Astrocyte of the hippocampus (primary cell): ENCODE data around the gene SCAANT1.
A peak's percentile ranks its signal among the peaks of the same experiment; 100 is the strongest.

ENCODE experiments used
- DNase-seq: peaks from one replicate; pipeline ENCODE4 v3.0.0; 2011; ENCODE audit warnings: low read depth, low spot score

Gene SCAANT1

DNA sequence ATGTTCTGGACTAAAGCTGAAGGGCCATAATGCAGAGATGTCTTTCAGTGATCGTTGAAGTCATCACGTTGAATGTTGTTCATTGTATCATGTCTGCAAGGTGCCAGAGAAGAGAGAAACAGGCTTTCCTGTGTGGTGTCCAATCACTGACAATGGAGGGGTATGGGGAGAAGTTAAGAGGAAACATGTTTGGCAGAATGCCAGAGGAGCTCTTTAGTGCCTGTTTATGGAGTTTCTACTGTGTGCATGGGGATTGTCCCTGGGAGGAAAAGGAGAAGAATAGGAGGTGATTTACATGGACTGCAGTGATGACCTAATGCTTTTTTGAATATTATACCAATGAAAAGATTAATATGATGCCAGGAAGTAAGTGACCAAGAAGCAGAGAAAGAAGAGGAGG, 11.7 kb downstream of the SCAANT1 start:
- DNase-seq = no peak

- no peak for DNase-seq
Measured at GRCh38 chr3:63900010-63900409, 12.2 kb downstream of the SCAANT1 start.

- no peak for DNase-seq
Measured at GRCh38 chr3:63896332-63897030, 15.7 kb downstream of the SCAANT1 start.

DNA sequence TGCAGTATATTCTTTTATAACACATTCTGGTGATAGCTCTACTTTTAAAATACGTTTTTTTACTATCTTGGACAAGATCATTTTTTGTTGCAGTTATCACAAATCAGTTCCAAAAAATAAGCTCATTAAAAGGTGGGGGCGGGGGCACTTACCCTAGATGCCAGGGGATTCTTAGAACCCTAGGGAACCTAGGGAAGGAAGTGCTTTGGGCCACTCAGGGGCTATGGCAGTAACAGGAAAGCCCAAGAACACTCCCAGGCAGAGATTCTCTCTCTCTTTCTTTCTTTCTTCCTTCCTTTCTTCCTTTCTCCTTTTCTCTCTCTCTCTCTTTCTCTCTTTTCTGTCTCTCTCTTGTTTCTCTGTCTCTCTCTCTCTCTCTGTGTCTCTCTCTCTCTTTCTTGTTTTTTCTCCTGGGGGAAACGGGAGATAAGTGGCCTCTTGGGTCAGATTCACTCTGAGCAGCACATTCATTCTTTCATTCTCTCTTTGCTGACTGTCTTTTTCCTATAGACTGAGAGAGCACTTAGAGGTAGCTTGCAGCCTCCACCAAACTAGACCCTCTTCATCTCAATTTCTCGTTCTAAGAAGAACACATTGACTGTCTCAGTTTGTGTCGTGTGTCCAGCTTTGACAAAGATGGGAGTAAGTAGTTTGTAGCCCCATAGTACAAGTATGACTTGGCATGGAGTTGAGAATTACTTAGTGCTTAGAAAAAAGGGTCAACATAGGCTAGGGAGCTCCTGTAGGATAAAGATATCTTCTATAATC, 16.6 kb downstream of the SCAANT1 start:
- DNase-seq = no peak

GRCh38 chr3:63892773-63893352, 19.3 kb downstream of the SCAANT1 start:
- DNase-seq = no peak

DNA sequence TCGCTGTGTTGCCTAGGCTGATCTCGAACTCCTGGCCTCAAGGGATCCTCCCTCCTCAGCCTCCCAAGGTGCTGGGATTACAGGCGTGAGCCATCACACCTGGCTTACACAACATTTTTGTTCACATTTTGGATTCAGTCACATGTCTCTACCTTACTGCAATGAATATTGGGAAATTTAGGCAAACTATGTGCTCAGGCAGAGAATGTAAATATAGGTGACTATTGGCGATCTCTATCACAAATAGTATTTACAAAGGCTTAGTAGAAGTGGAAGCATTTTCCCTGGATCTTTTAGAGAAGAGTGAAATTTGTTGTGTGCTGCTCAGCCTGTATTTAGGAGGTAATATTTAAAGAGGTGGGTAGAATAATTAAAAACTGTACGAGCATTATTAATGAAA, 20.7 kb downstream of the SCAANT1 start:
- DNase-seq = no peak

DNA sequence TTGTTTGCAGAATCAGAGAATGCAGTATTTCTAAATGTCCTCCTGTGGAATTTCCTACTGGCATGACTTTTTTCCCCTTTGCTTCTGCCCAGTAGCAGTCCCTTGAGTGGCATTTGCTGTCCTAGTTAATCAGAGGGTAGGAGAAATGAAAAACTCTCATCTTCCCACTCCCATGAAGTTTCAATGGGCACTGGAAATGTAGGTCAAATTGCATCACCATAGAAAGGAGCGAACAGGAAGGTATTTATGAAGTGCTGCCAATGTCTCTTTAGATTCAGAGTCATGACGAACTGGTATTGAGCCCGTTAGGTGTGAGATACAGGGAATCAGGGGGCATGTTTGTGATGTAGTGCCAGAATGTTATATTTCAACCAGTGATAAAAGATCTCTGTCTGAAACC, 25.3 kb downstream of the SCAANT1 start:
- DNase-seq = no peak

- DNase-seq = no peak
Measured at GRCh38 chr3:63880653-63881052, 31.5 kb downstream of the SCAANT1 start.

DNA sequence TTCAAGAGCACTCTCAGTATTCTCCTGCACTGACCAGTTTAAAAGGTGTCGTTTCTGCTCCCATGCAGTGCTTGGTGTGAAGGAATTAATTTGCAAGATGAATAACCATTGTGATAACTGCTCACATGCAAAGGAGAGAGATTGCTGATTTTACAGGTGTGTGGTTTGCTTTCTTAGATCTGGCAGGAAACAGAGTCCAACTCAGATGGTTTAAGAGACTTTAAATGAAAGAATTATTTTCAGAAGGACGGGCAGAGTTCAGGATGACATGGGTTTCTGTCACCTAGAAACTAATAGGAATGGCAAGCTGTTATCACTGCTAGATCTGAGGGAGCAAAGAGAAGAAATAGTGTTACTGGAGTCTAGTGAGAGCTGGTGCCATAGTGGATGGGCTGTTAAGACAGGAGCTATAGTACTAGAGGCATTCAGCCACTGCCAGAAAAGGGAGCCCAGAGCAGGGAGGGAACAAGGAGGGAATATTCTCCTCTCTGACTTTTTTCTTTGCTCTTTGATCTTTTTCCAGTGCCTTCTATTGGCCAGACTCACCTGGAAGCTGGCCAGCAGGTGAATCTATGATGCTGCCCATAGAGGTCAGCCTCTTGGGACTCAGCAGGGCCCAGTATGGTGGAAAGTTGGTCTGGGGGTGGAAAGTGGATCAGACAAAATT, 33.7 kb downstream of the SCAANT1 start:
- DNase-seq = no peak

DNA sequence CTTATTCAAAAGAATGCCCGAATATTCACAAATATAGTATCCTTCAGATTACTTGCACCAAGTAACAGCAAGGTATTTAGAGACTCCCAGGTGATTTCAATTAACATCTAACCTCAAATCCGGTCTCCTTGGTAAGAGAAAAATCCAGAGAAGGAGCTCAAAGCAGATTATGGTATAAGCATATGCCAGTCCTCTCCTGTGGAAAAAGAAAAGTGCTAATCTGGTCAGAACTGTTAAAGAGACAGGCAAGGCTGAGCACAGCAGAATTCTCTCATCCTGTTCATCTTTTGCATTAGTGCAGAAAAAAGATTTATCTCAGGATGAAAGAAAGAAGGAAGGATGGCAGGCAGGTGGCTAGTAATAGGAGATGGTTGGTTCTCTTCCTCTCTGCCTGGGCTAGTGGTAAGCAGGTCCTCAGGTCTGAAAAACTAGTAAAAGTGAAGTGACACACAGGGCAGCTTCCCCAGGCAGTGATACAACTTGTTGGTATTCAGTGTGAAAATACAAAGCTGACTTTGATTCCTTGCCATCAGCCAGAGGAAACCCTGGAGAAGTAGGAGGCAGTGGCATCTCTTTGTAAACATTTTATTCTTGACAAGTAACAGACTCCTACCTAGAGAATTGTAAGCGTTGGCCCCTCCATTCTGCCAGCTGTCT, 34.3 kb downstream of the SCAANT1 start:
- DNase-seq = peak; percentile 66

DNA sequence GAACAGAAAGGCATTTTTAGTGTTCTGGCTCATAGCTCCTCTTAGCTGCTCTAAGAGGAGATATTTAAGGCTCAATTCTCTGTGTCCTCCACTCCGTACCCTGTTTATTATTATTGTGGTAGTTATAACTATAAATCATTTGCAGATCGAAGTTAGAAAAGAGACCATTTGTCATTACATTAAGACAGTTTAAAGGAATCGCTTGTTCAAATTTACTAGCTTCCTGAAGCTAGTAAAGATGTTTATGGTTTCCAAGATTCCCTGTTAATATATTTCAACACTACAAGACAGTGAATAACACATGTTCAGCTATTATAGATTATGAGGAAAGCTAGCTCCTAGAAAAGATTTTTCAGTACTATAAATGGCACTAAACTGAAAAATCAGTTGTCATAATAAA, 35.9 kb downstream of the SCAANT1 start:
- DNase-seq = no peak

DNA sequence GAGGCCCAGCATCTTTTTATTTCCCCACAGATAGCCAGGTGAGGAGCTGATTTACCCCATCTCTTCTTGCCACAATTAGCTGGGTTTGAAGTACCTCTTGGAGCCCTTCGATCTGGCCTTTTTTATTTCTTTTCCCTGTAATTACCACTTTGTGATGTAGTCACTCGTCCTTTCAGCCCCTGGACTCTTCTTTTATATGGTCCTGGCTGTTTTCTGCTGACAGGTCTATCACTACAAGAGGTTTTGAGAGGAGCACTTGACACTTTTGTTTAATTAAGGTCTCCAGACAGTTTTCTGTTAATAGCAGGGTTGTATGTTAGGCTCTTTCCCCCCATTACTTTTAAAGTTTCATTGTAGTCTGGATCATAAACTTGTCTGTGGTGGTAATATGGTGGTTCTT, 36.7 kb downstream of the SCAANT1 start:
- DNase-seq = no peak

DNA sequence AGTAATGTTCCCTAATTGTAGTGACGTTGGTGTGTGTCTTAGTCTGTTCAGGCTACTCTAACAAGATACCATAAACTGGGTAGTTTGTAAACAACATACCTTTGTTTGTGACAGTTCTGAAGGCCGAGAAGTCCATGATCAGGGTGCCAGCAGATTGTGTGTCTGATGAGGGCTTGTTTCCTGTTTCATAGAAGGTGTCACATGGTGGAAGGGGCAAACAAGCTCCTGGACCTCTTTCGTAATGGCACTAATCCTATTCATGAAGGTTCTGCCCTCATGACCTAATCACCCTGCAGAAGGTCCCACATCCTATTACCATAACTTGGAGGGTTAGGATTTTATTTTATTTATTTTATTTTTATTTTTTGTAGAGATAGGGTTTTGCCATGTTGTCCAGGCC, 37.4 kb downstream of the SCAANT1 start:
- DNase-seq = no peak

GRCh38 chr3:63872135-63872924, 39.9 kb downstream of the SCAANT1 start:
- peak; percentile 56 for DNase-seq

DNA sequence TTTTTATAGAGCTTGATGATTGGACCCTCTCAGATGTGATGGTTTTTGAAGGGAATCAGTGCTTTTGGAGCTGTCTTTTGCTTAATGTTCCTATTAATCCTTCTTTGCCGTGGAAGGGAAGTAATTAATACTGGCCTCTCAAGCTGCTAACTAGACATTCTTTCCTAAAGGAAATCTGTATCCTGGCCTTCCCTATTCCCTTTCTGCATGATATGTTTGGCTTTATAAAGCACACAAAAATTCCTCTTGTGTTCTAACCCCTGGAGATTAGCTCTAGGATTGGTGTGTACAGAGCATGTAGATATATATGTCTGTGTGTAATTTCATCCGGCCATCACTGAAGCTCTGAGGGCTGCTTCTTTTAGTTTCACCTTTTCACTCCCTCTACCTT, 41.6 kb downstream of the SCAANT1 start:
- DNase-seq = no peak

DNA sequence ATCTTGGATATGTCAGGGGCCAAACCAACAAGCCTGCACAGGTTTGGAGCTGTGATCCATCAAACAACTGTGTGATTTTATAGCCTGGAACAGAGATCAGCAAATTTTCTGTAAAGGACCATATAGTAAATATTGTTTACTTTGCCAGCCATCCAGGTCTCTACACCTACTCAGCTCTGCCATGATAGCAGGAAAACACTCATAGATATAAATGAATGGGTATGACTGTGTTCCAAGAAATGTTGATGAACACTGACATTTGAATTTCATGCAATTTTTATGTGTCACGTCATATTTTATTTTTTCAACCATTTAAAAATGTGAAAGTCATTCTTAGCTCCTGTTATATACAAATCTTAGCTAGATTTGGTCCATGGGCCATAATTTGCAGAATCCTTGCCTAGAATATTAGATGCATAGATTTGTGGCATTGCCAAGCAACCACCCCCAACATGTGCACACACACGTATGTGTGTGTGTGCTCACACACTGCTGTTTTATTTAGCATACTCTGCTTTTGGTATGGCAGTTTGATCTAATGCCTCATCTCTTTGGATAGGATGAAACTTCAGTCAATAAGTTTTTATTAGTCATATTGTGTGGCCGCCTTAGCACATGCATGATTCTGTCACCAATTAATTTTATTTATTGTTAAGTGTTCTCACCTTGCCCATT, 42.1 kb downstream of the SCAANT1 start:
- DNase-seq = no peak

- no peak for DNase-seq
Measured at GRCh38 chr3:63867225-63867624, 45.0 kb downstream of the SCAANT1 start.

DNA sequence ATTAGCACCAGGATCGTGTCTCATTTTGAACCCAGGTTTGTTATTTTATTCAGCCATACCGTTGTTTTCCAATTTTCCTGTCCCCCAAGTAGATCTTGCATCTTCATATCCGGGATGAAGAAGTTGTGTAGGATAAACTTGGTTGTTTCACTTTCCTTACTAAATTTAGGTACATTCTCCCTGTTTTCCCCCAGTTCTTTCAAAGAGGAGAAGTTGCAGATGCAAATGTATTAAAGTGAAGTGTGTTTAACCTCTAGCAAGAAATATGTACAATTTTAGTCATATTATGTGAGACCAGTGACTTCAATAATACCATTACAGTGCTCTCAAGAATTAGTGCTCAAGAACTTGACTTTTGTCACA, 47.2 kb downstream of the SCAANT1 start:
- no peak for DNase-seq

GRCh38 chr3:63864008-63864964, 47.9 kb downstream of the SCAANT1 start:
- peak; percentile 54 for DNase-seq
